ENCODE measurements around the gene MYLIP. TPM values are rescaled to one million over a fixed set of nuclear protein-coding genes. Genes with fewer than 3 reads are reported as not detected.

The MYLIP gene
- total and polyA plus RNA-seq, 4 experiments from 2014 or later: 17.5 to 88.8 (median 45.9) TPM

DNA sequence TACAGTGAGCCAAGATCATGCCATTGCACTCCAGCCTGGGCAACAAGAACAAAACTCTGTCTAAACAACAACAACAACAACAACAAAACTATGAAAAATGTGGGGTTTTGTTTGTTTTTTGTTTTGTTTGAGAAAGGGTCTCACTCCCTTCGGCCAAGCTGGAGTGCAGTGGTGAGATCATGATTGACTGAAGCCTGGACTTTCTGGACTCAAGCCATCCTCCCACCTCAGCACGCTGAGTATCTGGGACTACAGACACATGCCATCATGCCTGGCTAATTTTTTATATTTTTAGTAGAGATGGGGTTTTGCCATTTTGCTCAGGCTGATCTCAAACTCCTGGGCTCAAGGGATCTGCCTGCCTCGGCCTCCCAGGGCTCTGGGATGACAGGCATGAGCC is 2.8 kb upstream of the MYLIP start:
- Mint-ChIP-seq H3K36me3 (peaks cover 2 to 19% of the 10 kb centered on the region in 2 donors), H3K9me3 (peaks cover 0 to 3% (median 0%) of the 10 kb centered on the region in 8 donors), H3K4me3 (no peak overlapping the region), H3K27me3 (peaks cover 5 to 12% of the 10 kb centered on the region in 2 donors), H3K27ac (no peak overlapping the region), H3K4me1 (peaks cover 3 to 25% (median 7%) of the 10 kb centered on the region in 4 donors)
- no peaks in the 10 kb centered on the region for H3K9me3 ChIP-seq (ENCODE audit: control insufficient read depth in 1 of 2, low read length in 2 of 2)
- DNase-seq: no peak
- ChIA-PET POLR2A (ENCODE audit: partially characterized antibody) (no interaction called here), CTCF (ENCODE audit: partially characterized antibody) (interaction anchor here (1.1 to 4.2 kb wide), 3 partner anchors 21 to 435 kb away, joined by 3 to 33 read pairs (median 5); no protein-coding TSS in a partner anchor)
- peaks cover 6% of the 10 kb centered on the region for H3K27me3 ChIP-seq (ENCODE audit: insufficient read depth, low read length)
- no peak overlapping the region for H3K27ac ChIP-seq (ENCODE audit: low read depth, low read length)
- H3K4me3 ChIP-seq (ENCODE audit: low read length in 2 of 2): no peak overlapping the region
- peaks cover 9% of the 10 kb centered on the region for H3K4me1 ChIP-seq (ENCODE audit: insufficient read depth, low read length)
- intact Hi-C loops (cut with micrococcal nuclease): loop anchor here (5.0 kb wide), 1 partner anchor 636 kb away; the partner anchor contains the start of gene ATXN1
- no peaks in the 10 kb centered on the region for H3K36me3 ChIP-seq (ENCODE audit: insufficient read depth, low read length)

DNA sequence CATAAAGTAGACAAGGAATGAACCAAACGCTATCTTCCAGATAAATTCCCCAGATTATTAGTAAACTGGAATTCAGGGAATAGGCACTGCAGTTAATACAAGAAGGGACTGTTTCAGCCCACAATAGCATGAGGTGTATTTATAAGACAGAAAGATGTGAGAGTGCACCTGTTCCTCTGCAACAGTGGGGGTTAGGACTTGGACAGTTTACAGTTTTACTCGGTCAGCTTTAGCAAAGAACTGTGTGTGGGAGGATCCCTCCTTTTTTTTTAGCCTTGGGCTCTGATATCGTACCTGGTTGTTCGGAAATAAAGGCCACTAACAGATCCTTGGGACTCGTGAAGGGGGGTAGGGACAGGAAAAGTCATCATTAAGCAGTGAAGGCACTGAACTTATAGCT is 2.0 kb upstream of the MYLIP start:
- intact Hi-C loops (cut with micrococcal nuclease): loop anchor here (5.0 kb wide), 1 partner anchor 635 kb away; the partner anchor contains the start of gene ATXN1
- Histone ChIP-seq H3K4me1 (ENCODE audit: insufficient read depth, low read length) (peaks cover 17% of the 10 kb centered on the region), H3K27ac (ENCODE audit: low read depth, low read length) (no peak overlapping the region), H3K27me3 (ENCODE audit: insufficient read depth, low read length) (peaks cover 6% of the 10 kb centered on the region), H3K9me3 (ENCODE audit: control insufficient read depth in 1 of 2, low read length in 2 of 2) (no peaks in the 10 kb centered on the region), H3K36me3 (ENCODE audit: insufficient read depth, low read length) (no peaks in the 10 kb centered on the region), H3K4me3 (ENCODE audit: low read length in 2 of 2) (no peak overlapping the region)
- ChIA-PET CTCF (ENCODE audit: partially characterized antibody) (interaction anchor here (1.1 to 4.2 kb wide), 3 partner anchors 20 to 436 kb away, joined by 3 to 33 read pairs (median 3); no protein-coding TSS in a partner anchor), POLR2A (ENCODE audit: partially characterized antibody) (interaction anchor here (2.9 kb wide), 1 partner anchor 10 kb away, joined by 26 read pairs; no protein-coding TSS in a partner anchor)
- Mint-ChIP-seq H3K4me3 (peak overlapping the region in 2 of 8 donors; percentile 13 to 18), H3K27ac (peak overlapping the region in 1 of 7 donors; percentile 15), H3K36me3 (peaks cover 5 to 25% of the 10 kb centered on the region in 2 donors), H3K27me3 (peaks cover 5 to 7% of the 10 kb centered on the region in 2 donors), H3K4me1 (peaks cover 4 to 33% (median 12%) of the 10 kb centered on the region in 4 donors), H3K9me3 (peaks cover 0 to 3% (median 0%) of the 10 kb centered on the region in 8 donors)
- DNase-seq: no peak

DNA sequence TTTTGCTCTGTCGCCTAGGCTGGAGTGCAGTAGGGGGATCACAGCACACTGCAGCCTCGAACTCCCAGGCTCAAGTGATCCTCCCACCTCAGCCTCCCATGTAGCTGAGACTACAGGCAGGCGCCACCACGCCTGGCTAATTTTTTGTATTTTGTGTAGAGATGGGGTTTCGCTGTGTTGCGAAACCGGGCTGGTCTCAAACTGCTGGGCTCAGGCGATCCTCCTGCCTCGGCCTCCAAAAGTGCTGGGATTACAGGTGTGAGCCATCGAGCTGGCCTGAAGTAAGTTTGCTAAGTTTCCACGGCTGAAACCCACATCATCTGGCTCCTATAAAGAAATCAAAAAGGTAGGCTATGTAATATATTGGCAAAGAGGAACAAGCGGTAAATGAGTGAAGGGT is 1.4 kb upstream of the MYLIP start:
- Histone ChIP-seq H3K27ac (ENCODE audit: low read depth, low read length) (no peak overlapping the region), H3K4me3 (ENCODE audit: low read length in 2 of 2) (no peak overlapping the region), H3K36me3 (ENCODE audit: insufficient read depth, low read length) (no peaks in the 10 kb centered on the region), H3K9me3 (ENCODE audit: control insufficient read depth in 1 of 2, low read length in 2 of 2) (no peaks in the 10 kb centered on the region), H3K4me1 (ENCODE audit: insufficient read depth, low read length) (peaks cover 23% of the 10 kb centered on the region), H3K27me3 (ENCODE audit: insufficient read depth, low read length) (peaks cover 2% of the 10 kb centered on the region)
- no peak for DNase-seq
- H3K4me1 Mint-ChIP-seq: peaks cover 6 to 39% (median 17%) of the 10 kb centered on the region in 4 donors
- H3K36me3 Mint-ChIP-seq: peaks cover 5 to 27% of the 10 kb centered on the region in 2 donors
- ChIA-PET POLR2A (ENCODE audit: partially characterized antibody) (interaction anchor here (2.9 kb wide), 1 partner anchor 10 kb away, joined by 26 read pairs; no protein-coding TSS in a partner anchor), CTCF (ENCODE audit: partially characterized antibody) (interaction anchor here (1.2 to 4.2 kb wide), 3 partner anchors 56 to 436 kb away, joined by 3 to 33 read pairs (median 5); no protein-coding TSS in a partner anchor)
- H3K9me3 Mint-ChIP-seq: peaks cover 0 to 3% (median 0%) of the 10 kb centered on the region in 8 donors
- peak overlapping the region; percentile 30 to 77 (median 69) for H3K4me3 Mint-ChIP-seq
- H3K27ac Mint-ChIP-seq: peak overlapping the region in 5 of 7 donors; percentile 10 to 98 (median 65)
- H3K27me3 Mint-ChIP-seq: peaks cover 4 to 5% of the 10 kb centered on the region in 2 donors
- intact Hi-C loops (cut with micrococcal nuclease): loop anchor here (5.0 kb wide), 1 partner anchor 635 kb away; the partner anchor contains the start of gene ATXN1

DNA sequence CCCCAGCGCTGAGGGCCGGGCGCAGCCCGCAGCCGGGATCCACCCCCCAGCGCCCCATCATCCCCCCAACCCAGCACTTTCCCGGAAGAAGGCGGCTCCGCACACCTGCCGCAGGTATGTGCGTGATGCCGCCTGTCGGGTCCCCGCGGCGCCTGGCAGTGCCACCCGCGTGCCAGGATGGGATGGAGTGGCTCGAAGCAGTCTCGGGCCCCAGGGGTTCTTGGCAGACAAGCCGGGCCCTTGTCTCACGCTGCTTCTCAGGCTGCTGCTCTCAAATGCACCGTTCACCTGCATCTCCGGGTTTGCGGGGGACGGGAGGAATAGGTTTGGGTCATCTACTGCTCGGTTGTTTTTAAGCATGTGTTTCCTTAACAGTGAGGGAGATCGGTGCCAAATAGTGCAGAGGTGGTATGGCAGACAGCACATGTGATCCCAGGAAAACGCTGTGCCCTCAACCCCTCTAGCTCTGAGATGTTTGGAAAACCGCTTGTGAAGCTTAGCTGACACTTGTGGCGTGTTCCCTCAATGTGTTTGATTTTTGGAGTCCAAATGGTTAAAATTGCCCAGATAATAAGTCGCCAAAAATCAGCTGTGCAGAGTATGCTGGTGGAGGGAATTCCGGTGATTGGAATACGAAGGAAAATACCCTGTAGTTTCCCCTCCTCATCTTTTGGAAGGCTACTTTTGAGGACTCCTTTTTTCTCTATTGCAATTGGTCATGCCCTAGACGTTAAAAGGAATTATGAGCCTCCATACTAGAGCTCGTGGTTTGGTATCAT is 926 bp downstream of the MYLIP start:
- H3K4me3 ChIP-seq (ENCODE audit: low read length in 2 of 2): peak overlapping the region; percentile 66 to 89
- POLR2A ChIA-PET (ENCODE audit: partially characterized antibody): interaction anchor here (0.8 to 4.6 kb wide), 11 partner anchors 7 to 468 kb away, joined by 3 to 82 read pairs (median 4); partner anchors contain the start of gene DTNBP1

DNA sequence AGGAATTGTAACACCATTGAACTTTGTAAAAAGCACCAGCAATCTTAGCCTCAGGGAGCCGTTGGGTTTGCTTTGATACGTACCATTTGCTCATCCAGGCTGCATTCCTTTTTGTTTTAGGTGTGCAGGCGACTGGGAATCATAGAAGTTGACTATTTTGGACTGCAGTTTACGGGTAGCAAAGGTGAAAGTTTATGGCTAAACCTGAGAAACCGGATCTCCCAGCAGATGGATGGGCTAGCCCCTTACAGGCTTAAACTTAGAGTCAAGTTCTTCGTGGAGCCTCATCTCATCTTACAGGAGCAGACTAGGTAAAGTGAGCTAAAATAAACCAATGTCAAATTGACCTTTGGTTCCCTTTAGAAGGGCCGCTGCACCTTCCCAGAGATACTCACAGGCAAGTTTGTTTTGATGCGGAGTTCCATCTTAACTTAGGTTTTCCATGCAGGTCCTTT is 1.6 kb downstream of the MYLIP start:
- Mint-ChIP-seq H3K27ac (peak overlapping the region; percentile 95 to 98 (median 97)), H3K9me3 (peaks cover 0 to 3% (median 0%) of the 10 kb centered on the region in 8 donors), H3K27me3 (peaks cover 0 to 3% of the 10 kb centered on the region in 2 donors), H3K4me1 (peaks cover 31 to 69% (median 44%) of the 10 kb centered on the region in 4 donors), H3K4me3 (peak overlapping the region; percentile 95 to 99 (median 98)), H3K36me3 (peaks cover 15 to 54% of the 10 kb centered on the region in 2 donors)
- Histone ChIP-seq H3K9me3 (ENCODE audit: control insufficient read depth in 1 of 2, low read length in 2 of 2) (no peaks in the 10 kb centered on the region), H3K27me3 (ENCODE audit: insufficient read depth, low read length) (no peaks in the 10 kb centered on the region), H3K4me1 (ENCODE audit: insufficient read depth, low read length) (peaks cover 53% of the 10 kb centered on the region), H3K27ac (ENCODE audit: low read depth, low read length) (peak overlapping the region; percentile 93), H3K36me3 (ENCODE audit: insufficient read depth, low read length) (no peaks in the 10 kb centered on the region), H3K4me3 (ENCODE audit: low read length in 2 of 2) (peak overlapping the region; percentile 66 to 89)
- no peak for DNase-seq
- intact Hi-C loops (cut with micrococcal nuclease): loop anchor here (10.0 kb wide), 1 partner anchor 194 kb away; no protein-coding TSS in a partner anchor
- POLR2A ChIA-PET (ENCODE audit: partially characterized antibody): interaction anchor here (0.9 to 4.6 kb wide), 5 partner anchors 9 to 632 kb away, joined by 3 to 82 read pairs (median 3); no protein-coding TSS in a partner anchor
- CTCF ChIA-PET (ENCODE audit: partially characterized antibody): interaction anchor here (0.7 to 3.7 kb wide), 7 partner anchors 18 to 461 kb away, joined by 3 to 22 read pairs (median 4); no protein-coding TSS in a partner anchor

More for the DNA sequence above, 926 bp downstream of the MYLIP start:
- Mint-ChIP-seq H3K9me3 (peaks cover 0 to 3% (median 0%) of the 10 kb centered on the region in 8 donors), H3K4me1 (peaks cover 25 to 62% (median 38%) of the 10 kb centered on the region in 4 donors), H3K4me3 (peak overlapping the region; percentile 95 to 99 (median 98)), H3K27ac (peak overlapping the region; percentile 95 to 98 (median 97)), H3K36me3 (peaks cover 15 to 48% of the 10 kb centered on the region in 2 donors), H3K27me3 (peaks cover under 1 to 3% of the 10 kb centered on the region in 2 donors)
- Histone ChIP-seq H3K4me1 (ENCODE audit: insufficient read depth, low read length) (peaks cover 47% of the 10 kb centered on the region), H3K27ac (ENCODE audit: low read depth, low read length) (peak overlapping the region; percentile 93), H3K27me3 (ENCODE audit: insufficient read depth, low read length) (no peaks in the 10 kb centered on the region), H3K9me3 (ENCODE audit: control insufficient read depth in 1 of 2, low read length in 2 of 2) (no peaks in the 10 kb centered on the region), H3K36me3 (ENCODE audit: insufficient read depth, low read length) (no peaks in the 10 kb centered on the region)
- CTCF ChIA-PET (ENCODE audit: partially characterized antibody): interaction anchor here (0.7 to 3.7 kb wide), 9 partner anchors 12 to 460 kb away, joined by 3 to 22 read pairs (median 5); no protein-coding TSS in a partner anchor
- intact Hi-C loops (cut with micrococcal nuclease): loop anchor here (1.0 to 10.0 kb wide), 7 partner anchors 7 to 1577 kb away; partner anchors contain the start of genes ATXN1 and NUP153
- DNase-seq: peak in 3 of 5 donors; percentile 59 to 68 (median 62)

DNA sequence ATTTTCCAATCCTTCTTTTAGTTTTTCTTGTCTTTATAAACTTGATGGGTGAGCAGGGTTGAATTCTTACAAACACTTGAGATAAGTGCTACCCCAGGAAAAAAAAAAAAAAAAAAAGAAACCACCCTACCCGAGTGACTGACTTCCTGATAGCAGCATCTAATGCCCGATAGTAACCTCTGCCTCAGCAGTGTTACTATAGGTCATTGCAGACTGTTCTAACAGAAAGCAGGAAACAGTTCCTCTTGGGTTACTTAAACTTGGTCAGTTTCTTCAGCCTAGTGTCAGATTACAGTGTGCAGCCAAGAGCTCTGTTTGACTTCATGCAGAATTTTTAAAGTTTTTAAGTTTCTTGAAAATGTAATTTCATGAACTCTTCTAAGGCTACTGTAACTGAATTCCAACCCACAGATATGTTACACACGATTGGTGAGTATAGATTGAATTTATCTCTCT is 2.1 kb downstream of the MYLIP start:
- intact Hi-C loops (cut with micrococcal nuclease): loop anchor here (10.0 kb wide), 1 partner anchor 194 kb away; no protein-coding TSS in a partner anchor
- POLR2A ChIA-PET (ENCODE audit: partially characterized antibody): interaction anchor here (1.3 to 4.6 kb wide), 3 partner anchors 50 to 631 kb away, joined by 3 to 82 read pairs (median 3); no protein-coding TSS in a partner anchor
- Mint-ChIP-seq H3K4me3 (peak overlapping the region; percentile 95 to 99 (median 98)), H3K27ac (peak overlapping the region; percentile 95 to 98 (median 97)), H3K9me3 (peaks cover 0 to 3% (median 0%) of the 10 kb centered on the region in 8 donors), H3K27me3 (peaks cover 0 to 3% of the 10 kb centered on the region in 2 donors), H3K4me1 (peaks cover 34 to 74% (median 48%) of the 10 kb centered on the region in 4 donors), H3K36me3 (peaks cover 15 to 56% of the 10 kb centered on the region in 2 donors)
- peak overlapping the region; percentile 66 to 89 for H3K4me3 ChIP-seq (ENCODE audit: low read length in 2 of 2)
- CTCF ChIA-PET (ENCODE audit: partially characterized antibody): interaction anchor here (0.7 to 3.7 kb wide), 6 partner anchors 17 to 462 kb away, joined by 3 to 22 read pairs (median 4); no protein-coding TSS in a partner anchor
- no peaks in the 10 kb centered on the region for H3K36me3 ChIP-seq (ENCODE audit: insufficient read depth, low read length)
- peak; percentile 72 to 87 (median 81) for DNase-seq
- H3K27ac ChIP-seq (ENCODE audit: low read depth, low read length): peak overlapping the region; percentile 93
- H3K27me3 ChIP-seq (ENCODE audit: insufficient read depth, low read length): no peaks in the 10 kb centered on the region
- H3K9me3 ChIP-seq (ENCODE audit: control insufficient read depth in 1 of 2, low read length in 2 of 2): no peaks in the 10 kb centered on the region
- peaks cover 57% of the 10 kb centered on the region for H3K4me1 ChIP-seq (ENCODE audit: insufficient read depth, low read length)
